ENCODE data around the gene ANKS1A.
"Not testable (repeated sequence)": the region's sequence is repeated elsewhere in the genome, so short reads cannot be mapped to it uniquely, and the experiment has no call there.

ANKS1A gene

GRCh38 chr6:35085359-35086281 lies 196.6 kb downstream of the ANKS1A start:
- DNase-seq (ENCODE audit: low read depth): no peak

GRCh38 chr6:35086282-35086632 lies 197.2 kb downstream of the ANKS1A start:
- DNase-seq (ENCODE audit: low read depth): no peak

- DNase-seq (ENCODE audit: low read depth): no peak
Observed at GRCh38 chr6:35086636-35087360, 197.7 kb downstream of the ANKS1A start.

- no peak for DNase-seq (ENCODE audit: low read depth)
Observed at GRCh38 chr6:35087361-35088280, 198.6 kb downstream of the ANKS1A start.

- no peak for DNase-seq (ENCODE audit: low read depth)
Observed at GRCh38 chr6:35088281-35089215, 199.5 kb downstream of the ANKS1A start.

GRCh38 chr6:35089216-35089934 lies 200.3 kb downstream of the ANKS1A start:
- no peak for DNase-seq (ENCODE audit: low read depth)

- peak; percentile 87 for DNase-seq (ENCODE audit: low read depth)
Observed at GRCh38 chr6:35089935-35090505, 201.0 kb downstream of the ANKS1A start.

GRCh38 chr6:35090734-35091133 lies 201.7 kb downstream of the ANKS1A start:
- DNase-seq (ENCODE audit: low read depth): no peak

- DNase-seq (ENCODE audit: low read depth): no peak
Observed at GRCh38 chr6:35091346-35092083, 202.5 kb downstream of the ANKS1A start.

GRCh38 chr6:35092362-35093117 lies 203.5 kb downstream of the ANKS1A start:
- peak; percentile 72 for DNase-seq (ENCODE audit: low read depth)

GRCh38 chr6:35093118-35093445 lies 204.0 kb downstream of the ANKS1A start:
- DNase-seq (ENCODE audit: low read depth): no peak

GRCh38 chr6:35093783-35094182 lies 204.7 kb downstream of the ANKS1A start:
- no peak for DNase-seq (ENCODE audit: low read depth)

GRCh38 chr6:35094183-35094582 lies 205.1 kb downstream of the ANKS1A start:
- DNase-seq (ENCODE audit: low read depth): no peak

- peak; percentile 79 for DNase-seq (ENCODE audit: low read depth)
Observed at GRCh38 chr6:35096129-35096862, 207.2 kb downstream of the ANKS1A start.

- no peak for DNase-seq (ENCODE audit: low read depth)
Observed at GRCh38 chr6:35099116-35099515, 210.1 kb downstream of the ANKS1A start.

- no peak for DNase-seq (ENCODE audit: low read depth)
Observed at GRCh38 chr6:35105078-35105477, 216.0 kb downstream of the ANKS1A start.

GRCh38 chr6:35106061-35106460 lies 217.0 kb downstream of the ANKS1A start:
- DNase-seq (ENCODE audit: low read depth): not testable (repeated sequence)

- not testable (repeated sequence) for DNase-seq (ENCODE audit: low read depth)
Observed at GRCh38 chr6:35107208-35107607, 218.2 kb downstream of the ANKS1A start.
